ENCODE data around the gene WDR20.
"Not testable (repeated sequence)": the region's sequence is repeated elsewhere in the genome, so short reads cannot be mapped to it uniquely, and the experiment has no call there.

Gene WDR20

DNA sequence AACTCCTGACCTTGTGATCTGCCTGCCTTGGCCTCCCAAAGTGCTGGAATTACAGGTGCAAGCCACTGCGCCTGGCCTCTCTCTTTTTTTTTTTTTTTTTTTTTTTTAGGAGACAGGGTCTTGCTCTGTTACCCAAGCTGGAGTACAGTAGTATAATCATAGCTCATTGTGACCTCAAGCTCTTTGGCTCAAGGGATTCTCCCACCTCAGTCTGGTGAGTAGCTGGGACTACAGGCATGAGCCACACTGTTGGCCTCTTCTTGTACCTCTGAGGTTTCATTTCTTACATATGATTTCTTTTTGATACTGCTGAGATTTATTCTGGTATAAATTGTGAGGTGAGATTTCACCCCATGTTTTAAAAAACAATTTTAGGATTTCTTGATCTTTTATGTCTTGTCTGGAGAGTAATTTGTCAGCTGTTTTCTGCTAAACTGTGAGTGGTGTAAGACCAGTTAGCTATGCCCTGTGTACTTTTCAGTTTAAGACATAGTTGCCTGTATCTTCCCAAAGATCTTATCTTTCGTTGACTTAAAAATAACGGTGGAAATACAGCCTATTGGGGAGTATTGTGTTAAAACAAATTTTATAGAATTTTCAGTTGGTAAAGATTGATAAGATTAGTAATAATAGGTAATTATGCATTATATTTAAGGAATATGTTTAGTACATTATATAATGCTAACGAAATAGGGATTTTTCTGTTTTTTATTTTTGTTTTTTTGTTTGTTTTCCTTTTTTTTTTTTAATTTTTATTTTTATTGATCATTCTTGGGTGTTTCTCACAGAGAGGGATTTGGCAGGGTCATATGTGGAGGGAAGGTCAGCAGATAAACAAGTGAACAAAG is 31.7 kb downstream of the WDR20 start:
- no peak for DNase-seq (ENCODE audit: low spot score)

DNA sequence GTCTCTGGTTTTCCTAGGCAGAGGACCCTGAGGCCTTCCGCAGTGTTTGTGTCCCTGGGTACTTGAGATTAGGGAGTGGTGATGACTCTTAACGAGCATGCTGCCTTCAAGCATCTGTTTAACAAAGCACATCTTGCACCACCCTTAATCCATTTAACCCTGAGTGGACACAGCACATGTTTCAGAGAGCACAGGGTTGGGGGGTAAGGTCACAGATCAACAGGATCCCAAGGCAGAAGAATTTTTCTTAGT is 32.2 kb downstream of the WDR20 start:
- DNase-seq (ENCODE audit: low spot score): not testable (repeated sequence)

DNA sequence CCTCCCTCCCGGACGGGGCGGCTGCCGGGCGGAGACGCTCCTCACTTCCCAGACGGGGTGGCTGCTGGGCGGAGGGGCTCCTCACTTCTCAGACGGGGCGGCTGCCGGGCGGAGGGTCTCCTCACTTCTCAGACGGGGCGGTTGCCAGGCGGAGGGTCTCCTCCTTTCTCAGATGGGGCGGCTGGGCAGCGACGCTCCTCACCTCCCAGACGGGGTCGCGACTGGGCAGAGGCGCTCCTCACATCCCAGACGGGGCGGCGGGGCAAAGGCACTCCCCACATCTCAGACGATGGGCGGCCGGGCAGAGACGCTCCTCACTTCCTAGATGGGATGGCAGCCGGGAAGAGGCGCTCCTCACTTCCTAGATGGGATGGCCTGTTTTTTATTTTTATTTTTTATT is 33.0 kb downstream of the WDR20 start:
- DNase-seq (ENCODE audit: low spot score): not testable (repeated sequence)

DNA sequence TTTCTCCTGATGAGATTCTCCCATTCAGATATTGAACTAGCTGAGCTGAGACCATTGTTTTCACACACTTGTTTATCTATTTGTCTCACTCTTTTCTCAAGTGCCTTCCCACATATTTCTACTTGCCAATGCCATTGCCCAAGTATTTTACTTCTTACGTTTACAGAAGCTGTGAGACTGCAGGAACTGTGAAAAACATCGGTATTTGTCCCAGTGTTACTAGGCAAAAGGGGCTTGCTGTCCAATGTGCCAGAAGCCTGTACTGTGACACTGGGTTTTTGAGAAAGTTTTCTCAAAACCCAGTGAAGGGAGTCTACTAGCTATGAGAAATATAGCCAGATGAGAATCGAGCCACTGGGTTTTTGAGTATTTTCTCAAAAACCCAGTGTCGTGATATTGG is 37.5 kb downstream of the WDR20 start:
- DNase-seq (ENCODE audit: low spot score): no peak

DNA sequence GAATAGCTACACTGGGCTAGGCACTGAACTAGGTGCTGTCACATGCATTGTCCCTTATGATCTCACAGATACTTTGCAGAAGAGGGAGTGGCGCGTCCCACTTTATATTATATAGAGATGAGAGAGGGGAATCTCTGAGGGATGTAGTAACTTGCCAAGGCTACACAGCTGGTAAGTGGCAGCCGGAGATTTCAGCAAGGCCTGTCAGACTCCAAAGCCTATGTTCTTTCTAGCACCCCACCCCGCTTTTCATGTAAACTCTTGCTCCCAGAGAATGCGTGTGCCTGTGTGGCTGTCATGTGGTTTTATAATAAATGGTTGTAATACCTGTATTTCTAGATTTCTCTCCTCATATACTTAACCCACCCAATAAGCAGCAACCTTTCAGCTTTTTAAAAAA is 39.1 kb downstream of the WDR20 start:
- DNase-seq (ENCODE audit: low spot score): no peak

DNA sequence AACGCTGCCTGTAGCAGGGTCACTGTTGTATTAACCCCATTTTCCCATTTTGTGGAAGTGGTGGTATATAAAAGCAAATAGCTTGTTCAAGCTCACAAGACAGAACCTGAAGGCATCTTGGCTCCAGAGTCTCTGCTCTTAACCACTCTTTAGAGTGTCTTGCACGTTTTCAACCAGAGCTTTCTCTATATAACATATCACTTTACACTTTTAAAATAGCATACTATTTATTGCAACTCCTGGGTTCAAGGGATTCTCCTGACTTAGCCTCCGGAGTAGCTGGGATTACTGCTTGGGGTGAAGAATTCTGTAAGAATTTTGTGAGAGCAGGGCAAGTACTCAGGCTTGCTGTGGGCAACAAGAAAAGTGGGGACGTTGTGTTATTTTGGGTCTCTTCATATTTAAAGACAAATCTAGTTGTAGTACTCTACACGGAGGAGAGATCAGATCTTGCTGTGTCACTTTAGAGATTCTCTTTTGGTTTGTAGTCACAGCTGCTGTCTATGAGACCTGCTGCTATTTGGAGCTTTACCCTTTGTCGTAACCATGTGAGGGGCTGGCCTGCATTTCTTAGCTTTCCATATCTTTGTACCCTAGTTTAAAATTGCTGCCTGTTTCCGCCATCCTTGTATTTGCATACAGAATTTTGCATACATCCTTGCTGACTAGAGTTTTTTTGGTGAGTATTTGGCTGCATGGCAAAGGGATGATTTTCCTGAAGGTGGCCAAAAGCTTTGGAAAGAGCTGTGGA is 40.7 kb downstream of the WDR20 start:
- no peak for DNase-seq (ENCODE audit: low spot score)

DNA sequence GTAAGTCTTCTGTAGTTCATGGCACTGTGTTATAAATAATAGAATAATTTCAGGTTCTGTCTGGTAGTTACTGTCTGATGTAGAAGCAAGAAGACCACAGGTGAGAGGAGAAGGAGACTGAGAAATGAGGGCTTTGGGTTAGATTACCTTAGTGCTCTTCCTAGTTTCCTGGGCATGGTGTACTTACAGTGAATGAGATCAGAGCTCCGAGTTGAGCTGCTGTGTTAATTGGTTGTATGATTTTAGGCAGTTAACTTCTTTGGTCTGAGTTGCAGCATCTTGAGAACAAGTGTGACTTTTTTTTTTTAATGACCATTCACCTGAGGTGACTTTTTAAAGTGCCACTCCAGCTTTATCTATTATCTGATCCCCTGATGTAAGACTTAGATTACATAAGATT is 41.5 kb downstream of the WDR20 start:
- no peak for DNase-seq (ENCODE audit: low spot score)

DNA sequence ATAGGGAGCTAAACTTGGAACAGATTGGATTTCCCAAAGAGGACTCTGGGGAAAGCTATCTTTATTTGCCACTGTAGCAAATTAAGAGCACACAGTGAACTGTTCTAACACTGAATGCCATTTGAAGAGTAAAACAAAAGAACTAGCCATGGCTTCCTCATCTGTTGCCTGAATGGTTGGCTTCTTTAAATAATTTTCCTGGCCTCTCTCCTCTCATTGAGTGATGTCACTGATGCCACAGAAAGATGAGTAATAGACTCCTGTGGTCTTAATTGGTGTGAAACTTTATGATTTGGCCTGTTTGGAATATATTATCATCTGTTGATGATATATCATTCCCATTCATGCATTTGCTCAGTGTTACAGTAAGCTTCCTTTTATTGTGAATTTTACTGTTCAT is 42.5 kb downstream of the WDR20 start:
- DNase-seq (ENCODE audit: low spot score): no peak

DNA sequence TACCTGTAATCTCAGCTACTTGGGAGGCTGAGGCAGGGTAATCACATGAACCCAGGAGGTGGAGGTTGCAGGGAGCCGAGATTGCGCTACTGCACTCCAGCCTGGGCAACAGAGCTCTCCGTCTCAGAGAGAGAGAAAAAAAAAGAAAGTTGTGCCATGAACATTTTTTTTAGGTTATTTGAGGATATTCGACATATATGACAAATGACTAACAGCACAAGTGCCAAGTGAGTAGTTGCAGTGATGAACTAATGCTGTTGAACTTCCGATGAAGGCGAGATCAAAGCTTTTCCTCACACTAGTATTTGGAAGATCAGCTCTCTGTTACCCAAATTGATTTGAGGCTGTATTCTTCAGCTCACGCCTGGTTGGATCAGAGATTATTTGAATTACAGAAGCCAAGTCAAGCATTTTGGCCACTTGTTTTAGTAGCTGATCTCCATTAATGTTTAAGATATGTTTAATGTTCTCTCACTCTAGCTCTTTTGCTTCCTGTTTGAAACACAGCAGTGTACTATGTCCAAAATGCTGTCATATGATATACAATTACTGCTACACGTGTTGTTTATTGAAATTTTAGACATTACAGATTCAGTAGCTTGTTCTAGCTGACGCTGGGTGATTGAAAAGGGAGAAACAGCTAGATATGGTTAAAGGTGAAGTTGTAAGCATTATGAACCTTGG is 43.4 kb downstream of the WDR20 start:
- DNase-seq (ENCODE audit: low spot score): no peak

DNA sequence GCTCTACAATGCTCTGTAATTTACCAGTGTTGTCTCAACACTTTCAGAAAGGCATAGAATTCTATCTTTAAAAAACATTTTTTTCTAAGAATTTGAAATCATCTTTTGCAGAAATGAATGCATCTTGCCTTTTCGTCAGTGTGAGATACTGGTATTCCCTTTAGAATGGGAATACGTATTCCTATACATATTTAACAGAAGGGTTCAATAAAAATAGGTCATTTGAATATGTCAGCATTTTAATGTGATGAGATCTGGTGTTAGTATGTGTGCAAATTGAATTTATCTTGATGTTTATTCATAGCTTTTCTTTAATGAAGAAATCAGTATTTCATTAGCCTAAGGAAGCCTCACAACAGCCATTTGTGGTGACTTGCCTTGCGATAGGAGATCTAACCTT is 44.2 kb downstream of the WDR20 start:
- DNase-seq (ENCODE audit: low spot score): no peak

DNA sequence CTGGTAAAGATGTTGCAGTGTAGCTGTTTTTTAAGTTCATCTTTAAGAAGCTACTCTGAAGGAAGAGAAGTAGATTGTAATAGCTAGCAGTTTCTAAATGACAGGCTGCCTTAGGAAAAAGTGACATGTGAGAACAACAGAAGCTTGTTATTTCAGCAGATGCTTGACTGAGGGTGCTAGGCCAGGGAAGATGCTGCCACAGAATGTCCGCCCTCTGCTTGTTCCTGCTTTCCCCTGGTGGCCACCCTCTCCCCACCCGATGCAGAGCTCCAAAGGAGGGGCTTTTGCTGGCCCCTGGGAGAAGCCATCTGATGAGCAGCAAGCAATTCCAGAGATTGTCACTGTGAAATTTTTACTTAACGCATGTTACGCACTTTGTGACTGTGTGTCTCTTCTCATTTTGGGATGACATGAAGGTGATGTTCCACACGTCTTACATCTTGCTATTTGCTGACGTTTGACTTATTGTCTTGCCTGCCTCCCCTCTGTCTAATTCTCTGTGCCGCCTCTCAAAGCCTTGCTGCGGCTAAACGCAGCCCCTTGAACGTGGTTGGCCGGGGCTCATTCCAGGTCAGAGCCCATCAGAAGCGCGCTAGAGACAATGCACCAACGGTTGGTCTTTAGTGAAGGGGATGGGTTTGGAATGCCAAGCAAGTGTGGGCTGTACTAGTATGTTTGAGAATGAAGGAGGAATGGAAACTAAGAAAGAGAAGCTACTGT is 44.8 kb downstream of the WDR20 start:
- peak; percentile 83 for DNase-seq (ENCODE audit: low spot score)

DNA sequence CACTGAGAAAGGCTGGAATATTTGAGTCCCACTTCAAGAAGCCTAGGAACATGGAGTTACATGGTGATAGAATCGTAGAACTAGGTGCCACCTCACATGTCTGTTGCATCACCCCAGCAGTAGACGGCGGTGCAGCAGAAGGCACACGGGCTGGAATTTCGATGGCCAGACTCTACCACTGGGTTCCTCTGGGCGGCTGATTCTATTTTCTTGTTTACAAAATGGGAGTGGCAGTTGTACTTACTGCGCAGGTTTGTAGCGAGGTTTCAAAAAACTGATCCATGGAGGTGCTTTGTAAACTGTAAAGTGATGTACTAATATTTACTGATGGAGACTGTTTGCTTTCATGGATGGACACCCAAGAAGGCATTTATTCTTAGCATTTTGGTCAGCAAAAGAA is 45.7 kb downstream of the WDR20 start:
- DNase-seq (ENCODE audit: low spot score): no peak

DNA sequence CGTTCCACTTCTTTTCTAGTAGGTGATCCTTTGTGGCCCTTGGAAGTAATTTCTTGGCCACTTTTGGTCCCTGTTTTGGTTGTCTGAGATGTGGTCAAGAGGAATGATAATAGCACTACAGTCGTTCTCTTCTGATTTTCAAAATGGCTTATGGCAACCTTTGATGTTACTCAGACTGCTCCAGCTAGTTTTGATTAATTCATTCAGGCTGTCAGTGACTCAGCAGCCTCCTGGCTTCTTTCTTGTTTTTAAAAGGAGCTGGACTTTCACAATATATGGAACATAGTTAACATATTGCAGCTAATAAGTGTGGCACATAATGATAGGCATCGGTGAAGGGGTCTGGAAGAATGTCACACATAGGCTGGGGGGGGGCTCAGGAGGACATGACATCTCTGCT is 47.3 kb downstream of the WDR20 start:
- peak; percentile 3 for DNase-seq (ENCODE audit: low spot score)

DNA sequence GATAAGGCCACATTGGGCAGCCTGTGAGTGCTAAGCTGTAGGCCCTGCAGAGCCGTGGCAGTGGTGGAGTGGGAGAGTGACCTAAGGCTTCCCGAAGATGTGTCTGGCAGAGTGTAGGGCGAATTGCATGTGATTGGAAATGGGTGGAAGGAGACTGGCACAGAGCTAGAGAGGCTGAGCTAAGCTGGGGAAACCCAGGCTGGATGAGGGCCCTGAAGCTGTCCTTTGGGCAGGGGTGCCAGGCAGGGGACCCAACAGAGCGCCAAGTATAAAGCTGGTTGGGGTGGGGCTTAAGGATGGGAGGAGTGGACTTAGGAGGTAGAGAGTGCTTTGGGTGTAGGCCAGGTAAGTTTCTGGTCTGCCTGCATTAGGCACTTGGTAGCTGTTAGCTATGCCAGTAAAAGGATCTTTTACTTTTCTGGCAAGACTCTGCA is 47.9 kb downstream of the WDR20 start:
- peak; percentile 48 for DNase-seq (ENCODE audit: low spot score)

DNA sequence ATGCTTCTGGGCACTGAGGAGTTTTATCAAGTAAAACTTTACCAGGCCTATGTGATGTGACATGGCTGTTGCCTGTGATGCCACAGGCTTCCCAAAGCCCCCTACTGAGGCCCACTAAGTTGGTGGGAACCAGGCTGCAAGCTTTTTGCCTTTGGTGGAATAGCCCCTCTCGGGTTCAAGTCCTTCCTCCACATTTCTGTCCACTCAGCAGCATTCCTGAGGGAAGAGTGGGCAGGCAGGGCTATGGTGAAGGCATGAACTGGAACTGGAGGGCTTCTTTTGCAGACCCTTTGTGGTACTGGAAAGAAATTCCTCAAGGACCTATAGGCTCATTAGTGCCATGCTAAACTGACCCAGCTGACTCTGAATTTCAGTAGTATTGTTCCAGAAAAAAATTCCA is 48.5 kb downstream of the WDR20 start:
- DNase-seq (ENCODE audit: low spot score): no peak

DNA sequence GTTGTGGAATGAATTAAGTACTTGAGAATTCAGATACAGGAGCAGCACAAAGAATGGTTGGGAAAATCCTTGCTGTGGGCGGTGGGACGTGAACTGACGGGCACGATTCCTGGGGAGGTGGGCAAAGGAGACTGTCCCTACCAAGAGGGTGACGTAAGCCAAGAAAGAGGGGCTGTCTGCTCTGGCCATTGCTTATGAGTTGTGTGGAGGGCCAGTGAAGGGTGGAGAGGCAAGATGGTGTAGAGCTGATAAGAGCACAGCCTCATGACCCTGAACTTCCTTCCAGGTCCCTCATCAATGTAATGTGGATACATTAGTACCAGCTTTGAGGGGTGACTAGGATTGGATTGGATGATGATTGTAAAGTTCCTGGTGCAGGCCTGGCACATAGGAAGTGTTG is 50.2 kb downstream of the WDR20 start:
- peak; percentile 1 for DNase-seq (ENCODE audit: low spot score)

DNA sequence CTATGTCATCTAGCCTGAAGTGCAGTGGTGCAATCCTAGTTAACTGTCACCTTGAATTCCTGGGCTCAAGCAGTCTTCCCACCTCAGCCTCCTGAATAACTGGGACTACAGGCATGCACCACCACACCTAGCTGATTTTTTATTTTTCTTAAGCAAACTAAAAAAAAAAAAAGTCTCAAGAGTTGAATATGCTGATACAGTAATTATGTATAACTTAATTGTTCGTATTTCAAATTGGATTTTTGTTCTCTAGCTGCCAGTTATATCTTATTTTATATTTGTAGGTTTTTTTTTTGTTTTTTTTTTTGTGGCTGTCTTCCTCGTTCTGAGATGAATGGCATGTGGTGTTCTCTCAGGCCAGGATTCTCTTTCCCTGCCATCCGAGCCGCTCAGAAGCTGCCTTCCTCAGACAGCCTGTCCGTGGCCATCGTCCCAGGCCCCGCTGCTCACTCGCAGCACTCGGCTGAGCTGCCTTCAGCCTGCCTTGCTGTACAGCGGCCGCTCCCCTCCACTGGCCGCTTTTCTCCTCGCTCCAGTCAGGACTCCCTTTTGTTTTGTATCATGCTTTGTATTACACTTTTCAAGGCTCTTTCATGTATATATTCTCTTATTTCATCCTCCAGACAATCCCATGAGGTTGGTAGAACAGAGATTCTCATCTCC is 53.3 kb downstream of the WDR20 start:
- peak; percentile 82 for DNase-seq (ENCODE audit: low spot score)

DNA sequence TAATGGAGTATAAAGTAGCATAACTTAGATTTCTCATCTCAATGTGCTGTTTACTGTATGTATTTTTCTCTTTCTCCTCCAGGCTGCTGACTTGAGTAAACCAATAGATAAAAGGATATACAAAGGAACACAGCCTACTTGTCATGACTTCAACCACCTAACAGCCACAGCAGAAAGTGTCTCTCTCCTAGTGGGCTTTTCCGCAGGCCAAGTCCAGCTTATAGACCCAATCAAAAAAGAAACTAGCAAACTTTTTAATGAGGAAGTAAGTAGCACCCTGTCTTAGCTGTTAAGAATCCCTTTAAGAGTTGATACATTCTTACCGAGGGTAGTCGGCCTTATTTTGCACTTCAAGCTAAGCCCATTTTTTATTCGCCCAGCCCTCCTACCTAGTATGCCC is 55.2 kb downstream of the WDR20 start:
- DNase-seq (ENCODE audit: low spot score): peak; percentile 7

DNA sequence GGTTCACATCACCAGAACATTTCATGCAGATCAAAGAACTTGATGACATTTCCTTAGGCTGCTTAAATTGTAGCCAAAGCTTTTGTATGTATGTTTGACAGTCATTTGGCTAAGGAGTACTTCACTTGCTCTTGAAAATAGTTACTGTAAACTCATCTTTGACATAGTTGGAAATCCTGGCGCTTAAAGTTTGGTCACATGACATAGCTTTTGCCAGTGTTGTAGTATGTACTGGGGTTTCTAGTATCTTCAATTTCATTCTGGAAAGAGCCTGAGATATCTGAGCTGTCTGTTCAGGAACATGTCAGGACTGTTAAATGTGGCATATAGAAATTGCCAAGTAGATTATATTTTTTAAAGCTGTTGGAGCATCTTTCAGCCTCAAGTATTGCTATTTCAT is 55.7 kb downstream of the WDR20 start:
- DNase-seq (ENCODE audit: low spot score): peak; percentile 2

DNA sequence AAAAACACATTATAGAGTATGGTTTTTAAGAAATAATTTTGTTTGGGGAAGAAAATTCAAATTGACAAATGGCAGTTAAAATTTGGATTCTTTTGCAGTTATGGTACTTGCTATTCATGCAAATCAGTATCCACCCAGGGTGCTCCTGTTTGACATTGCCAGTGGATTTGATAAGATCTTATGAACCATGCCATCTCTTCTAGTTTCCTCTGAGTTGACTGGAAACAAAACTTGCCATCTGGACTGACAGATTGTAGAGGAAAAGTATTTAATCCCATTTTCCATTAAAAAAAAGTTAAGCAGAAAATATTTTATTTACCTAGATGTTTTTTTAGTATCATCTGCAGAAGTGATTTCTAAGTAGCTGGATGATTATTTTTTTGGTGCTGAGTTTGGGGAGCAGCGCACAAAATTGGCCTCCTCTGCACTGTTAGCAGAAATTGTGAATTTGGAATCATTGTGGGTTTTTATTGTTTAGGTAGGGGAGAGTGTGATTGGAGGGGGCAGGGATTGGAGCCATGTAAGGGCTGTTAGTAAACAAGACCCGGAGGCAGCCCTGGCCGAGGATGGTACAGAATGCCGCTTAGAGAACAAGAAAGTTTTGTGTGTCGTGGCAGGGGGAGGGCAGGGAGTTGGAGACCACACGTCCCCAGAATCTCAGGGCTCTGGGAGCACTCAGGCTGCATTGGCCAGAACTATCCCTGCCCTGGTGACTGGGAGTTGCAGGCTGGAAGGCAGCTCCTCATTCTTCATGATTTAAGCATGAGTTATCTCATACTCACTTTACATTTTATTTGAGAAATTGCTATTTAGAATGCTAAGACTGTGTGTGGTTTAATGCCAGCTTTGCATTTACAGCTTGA is 56.6 kb downstream of the WDR20 start:
- DNase-seq (ENCODE audit: low spot score): peak; percentile 98

DNA sequence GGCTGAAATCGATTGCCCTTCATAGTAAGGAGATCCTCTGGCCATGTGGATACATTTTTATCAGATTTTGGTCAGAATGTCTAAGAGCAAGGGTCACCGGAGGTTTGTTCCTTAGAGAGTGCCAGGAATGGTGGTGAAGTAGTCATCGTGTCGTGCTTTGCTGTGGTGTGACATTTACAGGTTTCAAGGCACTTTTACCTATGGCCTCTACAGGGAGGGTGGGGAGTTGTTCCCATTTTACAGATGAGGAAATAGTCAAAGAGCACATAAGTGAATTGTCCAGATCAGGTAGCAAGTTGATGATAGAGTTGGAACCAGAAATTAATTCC is 57.2 kb downstream of the WDR20 start:
- DNase-seq (ENCODE audit: low spot score): no peak
